ENCODE data around the gene GPR31. TPM values are rescaled to one million over a fixed set of nuclear protein-coding genes. Genes with fewer than 3 reads are reported as not detected.

GPR31 gene
- total RNA-seq, 1 donor from 2014 or later: not detected

- intact Hi-C loops (cut with micrococcal nuclease): no loop called here
These were observed 16.9 kb downstream of the GPR31 start for GRCh38 chr6:167140589-167141474.

- intact Hi-C loops (cut with micrococcal nuclease): no loop called here
These were observed 18.0 kb downstream of the GPR31 start for GRCh38 chr6:167139761-167140160.

GRCh38 chr6:167137881-167138280, 19.9 kb downstream of the GPR31 start:
- intact Hi-C loops (cut with micrococcal nuclease): no loop called here

GRCh38 chr6:167137081-167137480, 20.7 kb downstream of the GPR31 start:
- intact Hi-C loops (cut with micrococcal nuclease): no loop called here

GRCh38 chr6:167136376-167136775, 21.4 kb downstream of the GPR31 start:
- intact Hi-C loops (cut with micrococcal nuclease): no loop called here

GRCh38 chr6:167134448-167135328, 23.1 kb downstream of the GPR31 start:
- intact Hi-C loops (cut with micrococcal nuclease): no loop called here

- intact Hi-C loops (cut with micrococcal nuclease): no loop called here
These were observed 26.8 kb downstream of the GPR31 start for GRCh38 chr6:167130712-167131684.

- intact Hi-C loops (cut with micrococcal nuclease): no loop called here
These were observed 27.6 kb downstream of the GPR31 start for GRCh38 chr6:167130008-167130677.

- intact Hi-C loops (cut with micrococcal nuclease): no loop called here
These were observed 28.2 kb downstream of the GPR31 start for GRCh38 chr6:167129562-167129961.

- intact Hi-C loops (cut with micrococcal nuclease): no loop called here
These were observed 28.6 kb downstream of the GPR31 start for GRCh38 chr6:167129159-167129558.

GRCh38 chr6:167127785-167128531, 29.8 kb downstream of the GPR31 start:
- intact Hi-C loops (cut with micrococcal nuclease): no loop called here

- intact Hi-C loops (cut with micrococcal nuclease): no loop called here
These were observed 31.9 kb downstream of the GPR31 start for GRCh38 chr6:167125855-167126349.

GRCh38 chr6:167125410-167125809, 32.4 kb downstream of the GPR31 start:
- intact Hi-C loops (cut with micrococcal nuclease): no loop called here

- intact Hi-C loops (cut with micrococcal nuclease): no loop called here
These were observed 33.0 kb downstream of the GPR31 start for GRCh38 chr6:167124753-167125152.

GRCh38 chr6:167122827-167123657, 34.7 kb downstream of the GPR31 start, which contains the start of gene CCR6:
TSS of gene CCR6 (plus strand) at chr6:167123096. CDS start at chr6:167136135, 13,039 bp downstream.
- intact Hi-C loops (cut with micrococcal nuclease): no loop called here

GRCh38 chr6:167122041-167122826, 35.5 kb downstream of the GPR31 start:
- intact Hi-C loops (cut with micrococcal nuclease): no loop called here

GRCh38 chr6:167121335-167121841, 36.4 kb downstream of the GPR31 start:
- intact Hi-C loops (cut with micrococcal nuclease): no loop called here

- intact Hi-C loops (cut with micrococcal nuclease): no loop called here
These were observed 37.2 kb downstream of the GPR31 start for GRCh38 chr6:167120583-167120903.
